22Rv1 (cell line): Measurements from ENCODE around the gene MEF2D.
A peak's percentile ranks its signal among the peaks of the same experiment; 100 is the strongest.

Experiments
- H3K27ac ChIP-seq: fragments of 450-650 bp; 2 replicates; pipeline ENCODE4 v1.5.1; 2017
- CTCF ChIP-seq: fragments of 450-650 bp; IDR thresholded peaks from 2 replicates; pipeline ENCODE4 v1.5.1; 2017; ENCODE audit warnings: mild to moderate bottlenecking
- ZFX ChIP-seq: fragments of 450-650 bp; IDR thresholded peaks from 2 replicates; pipeline ENCODE4 v1.6.1; 2017; ENCODE audit warnings: antibody characterized with exemption, borderline replicate concordance

MEF2D gene

GRCh38 chr1:156474966-156475365 is 25.6 kb downstream of the MEF2D start:
- H3K27ac ChIP-seq = peak overlapping the region; percentile 93; the same call in 1 of the 2 replicates
- TF ChIP-seq CTCF (no peak), ZFX (no peak)

GRCh38 chr1:156471496-156472490 is 28.8 kb downstream of the MEF2D start:
- H3K27ac ChIP-seq = peak overlapping the region; percentile 93
- TF ChIP-seq CTCF (no peak), ZFX (no peak)

GRCh38 chr1:156470473-156470872 is 30.1 kb downstream of the MEF2D start:
- TF ChIP-seq ZFX (no peak), CTCF (no peak)

GRCh38 chr1:156468693-156469345 is 31.8 kb downstream of the MEF2D start:
- TF ChIP-seq ZFX (no peak), CTCF (no peak)

More at GRCh38 chr1:156470473-156470872, 30.1 kb downstream of the MEF2D start:
- H3K27ac ChIP-seq = peak overlapping the region; percentile 93

GRCh38 chr1:156467906-156468305 is 32.7 kb downstream of the MEF2D start:
- no peak overlapping the region for H3K27ac ChIP-seq
- no peak for TF ChIP-seq CTCF
- TF ChIP-seq ZFX = no peak

More at GRCh38 chr1:156468693-156469345, 31.8 kb downstream of the MEF2D start:
- peak overlapping the region; percentile 93 for H3K27ac ChIP-seq

GRCh38 chr1:156467385-156467784 is 33.2 kb downstream of the MEF2D start:
- no peak overlapping the region for H3K27ac ChIP-seq
- no peak for TF ChIP-seq CTCF
- TF ChIP-seq ZFX = no peak
